HG03565 (cell line): ENCODE results near the gene DSP.

Experiments
- ATAC-seq: cut with Tn5 transposase; IDR thresholded peaks from one replicate; pipeline ENCODE4 v1.9.1; 2021; ENCODE audit warnings: mild to moderate bottlenecking, moderate library complexity; ENCODE audit not compliant: unreplicated experiment

The DSP gene

DNA sequence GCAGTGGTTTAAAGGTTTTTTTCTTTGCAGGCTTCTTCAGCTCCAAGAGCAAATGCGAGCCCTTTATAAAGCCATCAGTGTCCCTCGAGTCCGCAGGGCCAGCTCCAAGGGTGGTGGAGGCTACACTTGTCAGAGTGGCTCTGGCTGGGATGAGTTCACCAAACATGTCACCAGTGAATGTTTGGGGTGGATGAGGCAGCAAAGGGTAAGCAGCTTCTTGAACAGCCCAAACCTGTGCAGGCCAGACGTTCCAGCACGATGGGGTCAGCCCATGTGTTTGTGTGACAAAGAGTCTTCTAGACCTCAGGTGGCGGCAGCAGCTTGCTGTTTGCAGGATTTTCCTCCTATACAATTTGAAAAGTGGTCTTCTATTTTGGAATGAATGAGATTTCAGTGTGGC lies 17.7 kb downstream of the DSP start:
- no peak for ATAC-seq

DNA sequence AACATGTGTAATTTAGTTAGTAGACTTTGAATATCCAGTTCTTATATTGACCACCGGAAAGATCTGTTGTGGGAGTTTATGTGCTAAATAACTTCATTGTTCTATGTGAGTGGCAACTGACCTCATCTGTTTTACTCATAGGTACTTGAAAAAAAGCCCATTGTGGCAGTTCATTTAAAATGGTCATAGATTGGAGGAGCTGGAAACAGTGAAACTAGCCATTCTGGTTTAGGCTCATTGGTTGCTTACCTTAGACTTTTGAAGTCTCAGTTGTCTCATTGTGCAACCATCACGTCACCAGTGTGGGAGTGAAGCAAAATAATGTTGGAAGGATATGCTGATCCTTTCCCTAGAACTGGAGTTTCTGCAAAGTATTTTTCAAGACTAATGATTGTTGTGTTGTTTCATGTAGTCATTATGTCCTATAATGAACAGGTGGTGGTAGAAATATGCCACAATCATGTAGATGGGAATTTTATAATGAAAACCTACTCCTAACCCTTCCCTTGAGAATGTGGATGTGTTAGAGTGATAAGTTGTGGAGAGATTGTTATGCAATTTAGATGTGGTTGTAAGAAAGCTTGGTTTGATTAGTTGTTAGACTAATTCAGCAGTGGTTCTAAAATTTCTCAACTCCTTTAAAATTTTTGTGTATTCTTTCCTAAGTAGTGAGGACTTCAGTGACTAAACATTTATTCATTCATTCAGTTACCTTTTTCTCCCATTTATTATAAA lies 18.3 kb downstream of the DSP start:
- ATAC-seq = no peak

DNA sequence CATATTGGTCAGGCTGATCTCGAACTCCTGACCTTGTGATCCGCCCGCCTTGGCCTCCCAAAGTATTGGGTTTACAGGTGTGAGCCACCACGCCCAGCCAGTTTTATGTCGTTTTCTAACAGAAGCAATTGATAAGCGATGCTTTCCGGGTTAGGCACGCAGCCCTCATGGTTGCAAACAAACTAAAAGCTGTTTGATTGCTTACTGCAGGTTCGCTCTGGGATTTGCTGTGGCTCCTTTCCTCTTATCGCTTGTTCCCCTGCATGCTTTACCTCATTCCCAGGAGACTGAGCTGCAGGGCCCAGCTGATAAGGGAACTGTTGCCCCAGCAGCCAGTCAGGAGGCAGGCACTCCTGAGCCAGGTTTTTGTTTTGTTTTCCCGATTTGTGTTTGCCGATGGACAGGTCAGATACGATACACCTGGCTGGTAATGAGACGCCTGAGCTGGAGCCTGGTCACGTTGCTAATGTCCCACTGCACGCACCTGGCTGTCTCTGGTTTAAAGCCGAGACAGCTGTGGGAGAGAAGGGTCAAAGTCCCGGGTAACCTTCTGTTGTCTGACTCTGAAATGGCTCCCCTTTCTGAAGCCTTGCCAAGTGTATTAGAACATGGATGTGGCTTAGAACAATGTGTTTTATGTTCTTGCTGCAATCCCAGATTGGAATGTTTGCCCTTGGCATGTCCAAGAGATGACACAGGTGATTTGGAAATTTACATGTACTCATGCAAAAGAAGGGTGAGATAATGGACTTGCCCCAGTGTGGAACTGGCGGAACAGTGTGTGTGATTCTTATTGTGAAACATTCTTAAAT lies 19.9 kb downstream of the DSP start:
- ATAC-seq = no peak

DNA sequence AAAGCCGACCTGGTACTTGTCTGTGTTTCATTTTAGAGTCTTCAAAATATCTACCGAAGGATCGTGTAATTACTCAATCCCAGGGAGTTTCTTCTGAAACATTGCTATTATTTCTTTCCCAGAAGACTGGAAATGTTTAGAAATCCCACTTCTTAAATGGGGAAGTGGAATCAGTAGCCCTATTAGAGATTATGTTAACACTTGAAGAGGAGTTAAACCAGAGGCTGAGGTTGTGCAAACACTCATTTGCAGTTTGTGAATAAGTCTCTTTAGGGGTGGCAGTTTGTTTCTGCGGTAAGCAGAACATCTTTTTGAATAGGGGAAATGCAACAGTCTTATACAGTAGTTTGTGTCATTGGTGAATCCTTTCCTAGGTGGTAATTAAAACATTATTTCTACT lies 21.3 kb downstream of the DSP start:
- no peak for ATAC-seq

GRCh38 chr6:7566107-7566506 lies 24.6 kb downstream of the DSP start:
- no peak for ATAC-seq

DNA sequence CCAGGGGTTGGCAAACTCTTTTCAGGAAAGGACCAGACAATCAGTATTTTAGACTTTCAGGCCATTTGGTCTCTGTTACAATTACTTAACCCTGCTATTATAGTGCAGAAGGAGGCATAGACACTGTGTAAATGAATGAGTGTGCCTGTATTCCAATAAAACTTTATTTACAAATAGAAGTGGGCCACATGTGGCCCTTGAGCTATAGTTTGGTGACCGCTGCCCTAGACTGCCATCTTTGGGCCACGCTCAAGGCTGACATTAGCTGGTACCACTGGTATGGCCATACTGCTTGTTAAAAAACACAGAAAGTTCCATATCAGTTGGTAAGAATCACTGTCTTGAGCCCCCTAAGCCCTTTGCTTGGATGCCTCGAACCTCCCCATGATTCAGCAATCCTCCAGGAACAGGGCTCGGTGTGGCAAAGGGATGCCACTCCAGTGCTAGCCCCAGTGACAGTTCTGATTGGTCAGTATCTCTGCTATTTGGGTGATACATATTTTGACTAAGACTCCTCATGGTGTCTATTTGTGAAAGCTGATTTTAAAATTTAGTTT lies 25.2 kb downstream of the DSP start:
- no peak for ATAC-seq

DNA sequence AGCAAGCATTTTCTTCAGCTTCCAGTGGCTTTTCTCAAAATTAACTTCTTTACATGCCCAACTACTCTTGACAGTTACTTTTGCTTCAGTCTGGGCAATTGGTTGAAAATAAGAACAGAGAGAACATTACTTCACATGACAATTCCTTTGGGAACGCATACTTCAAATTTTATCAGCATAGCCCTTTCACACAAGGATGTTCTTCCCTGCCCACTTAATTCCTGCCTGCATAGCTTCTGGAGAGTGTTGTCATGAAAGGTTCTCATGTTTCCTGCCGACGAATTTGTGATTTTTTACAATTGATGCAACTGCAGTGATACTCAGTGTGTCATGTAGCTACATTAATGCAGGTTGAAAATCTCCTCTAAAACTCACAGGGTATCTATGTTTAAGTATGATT lies 26.6 kb downstream of the DSP start:
- ATAC-seq = no peak

DNA sequence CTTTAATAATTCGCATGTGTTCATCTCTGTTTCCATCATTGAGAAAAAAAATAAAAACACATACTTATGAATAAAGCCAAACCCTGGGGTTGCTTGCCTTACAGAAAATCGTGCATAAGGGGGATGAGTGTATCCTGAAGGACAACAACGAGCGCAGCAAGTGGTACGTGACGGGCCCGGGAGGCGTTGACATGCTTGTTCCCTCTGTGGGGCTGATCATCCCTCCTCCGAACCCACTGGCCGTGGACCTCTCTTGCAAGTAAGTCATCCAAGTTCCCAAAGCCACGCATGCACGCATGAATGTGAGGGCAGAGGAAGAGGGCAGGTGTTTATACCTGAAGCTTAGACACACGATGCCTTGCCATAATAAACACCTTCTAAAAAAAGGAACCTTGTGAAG lies 27.6 kb downstream of the DSP start:
- ATAC-seq = no peak

DNA sequence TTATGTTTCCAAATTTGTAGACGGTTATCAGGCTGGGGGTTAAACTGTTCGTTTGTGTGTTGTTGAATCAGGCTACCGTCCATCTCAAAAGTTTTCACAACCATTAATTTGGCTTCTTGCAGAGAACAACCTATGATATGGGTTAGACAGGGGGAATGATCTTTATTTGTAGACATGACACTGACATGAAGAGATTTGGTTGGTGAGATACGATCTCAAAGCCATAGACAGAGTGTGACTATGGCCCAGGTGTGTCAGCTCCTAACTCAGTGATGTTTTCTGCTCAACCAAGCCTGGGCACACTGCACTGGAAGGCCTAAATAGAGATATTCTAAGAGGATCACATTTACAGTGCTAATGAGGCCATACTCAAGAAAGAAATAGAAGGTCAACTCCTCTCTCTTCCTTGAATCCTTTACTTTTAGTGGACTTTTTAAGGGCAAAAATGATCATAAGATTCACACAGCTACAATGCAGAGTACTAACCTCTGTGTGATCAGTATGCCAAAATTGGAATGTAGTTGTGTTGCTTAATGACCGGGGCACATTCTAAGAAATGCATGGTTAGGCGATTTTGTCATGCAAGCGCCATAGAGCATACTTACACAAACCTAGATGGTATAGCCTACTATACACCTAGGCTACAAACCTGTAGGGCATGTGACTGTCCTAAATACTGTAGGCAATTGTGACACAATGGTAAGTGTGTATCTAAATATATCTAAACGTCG lies 30.9 kb downstream of the DSP start:
- no peak for ATAC-seq

GRCh38 chr6:7574500-7574899 lies 33.0 kb downstream of the DSP start:
- no peak for ATAC-seq

DNA sequence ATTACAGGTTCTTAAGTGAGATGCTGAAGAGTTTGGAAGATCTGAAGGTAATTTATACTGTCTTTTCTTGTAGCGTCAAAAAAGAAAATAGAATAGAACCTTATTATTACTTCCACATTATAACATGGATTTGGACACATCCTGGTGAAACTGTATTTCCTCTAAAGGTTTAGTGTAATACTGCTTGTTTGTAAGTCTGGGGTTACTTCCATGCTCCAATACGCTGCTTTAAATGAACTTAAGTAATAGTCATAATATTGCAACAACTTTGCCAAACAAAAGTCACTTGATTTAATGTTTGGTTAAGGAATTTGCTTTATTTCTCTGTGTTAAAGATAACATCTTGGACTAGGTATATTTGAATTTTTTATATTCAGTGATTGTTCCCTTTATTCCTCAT lies 37.0 kb downstream of the DSP start:
- ATAC-seq = no peak

DNA sequence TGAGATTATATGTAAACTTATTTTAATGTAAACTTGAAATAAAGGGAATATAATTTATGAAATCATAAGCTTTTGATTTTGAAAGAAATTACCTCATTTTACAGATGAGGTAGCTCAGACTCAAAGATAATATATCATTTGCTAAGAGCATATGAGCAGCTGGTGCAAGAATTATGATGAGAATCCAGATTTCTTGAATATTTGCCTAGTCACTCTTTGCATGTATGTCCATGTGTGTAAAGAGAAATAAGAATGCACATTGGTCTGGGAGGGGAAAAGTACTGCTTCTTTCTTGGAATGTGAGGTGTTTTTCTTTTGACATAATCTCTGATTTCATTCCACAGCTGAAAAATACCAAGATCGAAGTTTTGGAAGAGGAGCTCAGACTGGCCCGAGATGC lies 37.5 kb downstream of the DSP start:
- no peak for ATAC-seq

DNA sequence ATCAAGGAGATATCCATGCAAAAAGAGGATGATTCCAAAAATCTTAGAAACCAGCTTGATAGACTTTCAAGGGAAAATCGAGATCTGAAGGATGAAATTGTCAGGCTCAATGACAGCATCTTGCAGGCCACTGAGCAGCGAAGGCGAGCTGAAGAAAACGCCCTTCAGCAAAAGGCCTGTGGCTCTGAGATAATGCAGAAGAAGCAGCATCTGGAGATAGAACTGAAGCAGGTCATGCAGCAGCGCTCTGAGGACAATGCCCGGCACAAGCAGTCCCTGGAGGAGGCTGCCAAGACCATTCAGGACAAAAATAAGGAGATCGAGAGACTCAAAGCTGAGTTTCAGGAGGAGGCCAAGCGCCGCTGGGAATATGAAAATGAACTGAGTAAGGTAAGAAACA lies 38.4 kb downstream of the DSP start:
- ATAC-seq = no peak

DNA sequence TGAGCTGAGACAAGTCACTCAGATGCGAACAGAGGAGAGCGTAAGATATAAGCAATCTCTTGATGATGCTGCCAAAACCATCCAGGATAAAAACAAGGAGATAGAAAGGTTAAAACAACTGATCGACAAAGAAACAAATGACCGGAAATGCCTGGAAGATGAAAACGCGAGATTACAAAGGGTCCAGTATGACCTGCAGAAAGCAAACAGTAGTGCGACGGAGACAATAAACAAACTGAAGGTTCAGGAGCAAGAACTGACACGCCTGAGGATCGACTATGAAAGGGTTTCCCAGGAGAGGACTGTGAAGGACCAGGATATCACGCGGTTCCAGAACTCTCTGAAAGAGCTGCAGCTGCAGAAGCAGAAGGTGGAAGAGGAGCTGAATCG lies 39.1 kb downstream of the DSP start:
- no peak for ATAC-seq

GRCh38 chr6:7580927-7581618 lies 39.6 kb downstream of the DSP start:
- ATAC-seq = no peak

- no peak for ATAC-seq
Measured at GRCh38 chr6:7585287-7585930, 43.9 kb downstream of the DSP start.

DNA sequence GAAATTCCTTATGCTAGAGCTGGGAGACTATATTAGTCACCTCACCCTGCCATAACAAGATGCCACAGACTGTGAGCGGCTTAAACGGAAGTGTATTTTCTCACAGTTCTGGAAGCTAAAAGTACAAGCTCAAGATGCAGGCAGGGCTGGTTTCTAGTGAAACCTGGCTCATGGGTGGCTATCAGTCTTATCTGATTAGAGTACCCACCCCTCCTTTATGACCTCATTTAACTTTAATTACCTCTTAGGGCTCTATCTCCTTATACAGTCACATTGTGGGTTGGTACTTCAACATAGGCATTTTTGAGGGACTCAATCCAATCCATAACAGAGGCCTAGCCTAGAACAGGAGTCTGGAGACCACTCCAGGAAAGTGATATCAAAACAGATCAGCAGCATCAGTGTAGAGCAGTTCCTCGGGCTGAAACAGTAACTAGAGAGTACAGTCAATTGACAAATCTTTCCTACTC lies 46.2 kb downstream of the DSP start:
- ATAC-seq = no peak

DNA sequence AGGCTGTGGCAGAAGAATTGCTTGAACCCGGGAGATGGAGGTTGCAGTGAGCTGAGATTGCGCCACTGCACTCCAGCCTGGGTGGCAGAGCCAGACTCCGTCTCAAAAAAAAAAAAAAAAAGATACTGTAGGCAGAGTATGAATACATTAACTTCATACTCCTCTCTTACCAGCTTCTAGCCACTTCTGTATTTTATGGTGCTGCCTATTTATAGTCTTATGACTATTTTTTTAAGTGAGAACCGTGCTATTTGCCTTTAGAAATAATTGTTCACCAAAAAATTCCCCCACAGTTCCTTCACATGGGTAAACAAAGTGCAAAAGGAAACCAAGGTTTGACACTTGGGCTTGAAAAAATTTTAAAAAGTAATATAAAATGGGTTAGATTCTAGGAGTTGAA lies 47.0 kb downstream of the DSP start:
- ATAC-seq = no peak

DNA sequence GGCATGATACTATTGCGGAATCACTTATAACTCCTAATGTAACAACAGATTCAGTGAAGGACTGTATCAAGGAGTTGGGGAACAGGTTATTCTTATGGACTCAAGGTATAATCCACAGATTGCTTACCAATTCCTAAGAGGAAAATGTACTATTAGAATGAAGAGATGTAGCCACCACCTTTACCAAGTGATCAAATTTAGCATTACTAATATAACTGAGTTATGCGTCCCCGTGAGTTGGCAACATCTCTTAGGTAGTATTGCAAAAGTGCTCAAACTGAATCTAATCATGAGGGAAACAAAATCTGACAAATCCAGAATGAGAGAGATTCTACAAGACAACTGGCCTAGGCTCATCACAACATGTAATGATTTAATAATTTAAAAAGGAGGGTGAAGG lies 47.8 kb downstream of the DSP start:
- ATAC-seq = no peak
